GM21619 (cell line): ENCODE data around the gene LMO2.
A peak's percentile ranks its signal among the peaks of the same experiment; 100 is the strongest.
"Not testable (repeated sequence)": the region's sequence is repeated elsewhere in the genome, so short reads cannot be mapped to it uniquely, and the experiment has no call there.

Experiments
- ATAC-seq: cut with Tn5 transposase; IDR thresholded peaks from one replicate; pipeline ENCODE4 v1.9.1; 2021; ENCODE audit not compliant: unreplicated experiment

The LMO2 gene

DNA sequence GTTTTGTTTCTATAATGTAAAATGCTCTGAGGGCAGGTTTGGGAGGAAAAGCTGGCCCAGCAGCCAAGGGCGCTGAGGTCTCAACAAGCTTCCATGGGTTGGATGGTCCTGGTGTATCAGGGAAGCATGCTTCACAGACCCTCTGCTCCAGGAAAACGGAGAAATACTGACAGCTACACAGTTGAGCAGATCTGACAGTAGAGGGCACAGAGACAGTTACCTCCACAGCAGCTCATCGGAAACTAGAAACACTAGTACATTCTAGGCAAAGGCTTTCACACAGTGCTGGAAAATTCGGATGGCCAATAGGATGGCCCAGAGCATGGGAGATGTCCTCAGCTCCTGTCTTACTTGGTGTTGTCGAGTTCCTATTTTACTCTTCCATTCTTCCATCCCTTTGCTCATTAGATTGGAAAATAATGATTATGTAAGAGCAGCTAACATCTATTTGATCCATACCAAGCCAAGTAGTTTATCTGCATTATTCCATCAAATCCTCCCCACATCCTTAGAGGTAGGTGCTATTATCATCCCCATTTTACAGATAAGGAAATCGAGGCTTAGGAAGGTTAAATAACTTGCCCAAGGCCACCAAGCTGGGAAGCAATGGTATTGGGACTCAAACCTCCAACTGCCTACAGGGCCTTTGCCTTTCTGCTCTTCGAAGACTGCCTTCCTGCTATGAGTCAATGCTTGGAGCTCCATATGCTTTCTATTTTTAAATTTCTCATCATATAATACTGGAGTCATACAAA is 28.3 kb downstream of the LMO2 start:
- ATAC-seq, result no peak

DNA sequence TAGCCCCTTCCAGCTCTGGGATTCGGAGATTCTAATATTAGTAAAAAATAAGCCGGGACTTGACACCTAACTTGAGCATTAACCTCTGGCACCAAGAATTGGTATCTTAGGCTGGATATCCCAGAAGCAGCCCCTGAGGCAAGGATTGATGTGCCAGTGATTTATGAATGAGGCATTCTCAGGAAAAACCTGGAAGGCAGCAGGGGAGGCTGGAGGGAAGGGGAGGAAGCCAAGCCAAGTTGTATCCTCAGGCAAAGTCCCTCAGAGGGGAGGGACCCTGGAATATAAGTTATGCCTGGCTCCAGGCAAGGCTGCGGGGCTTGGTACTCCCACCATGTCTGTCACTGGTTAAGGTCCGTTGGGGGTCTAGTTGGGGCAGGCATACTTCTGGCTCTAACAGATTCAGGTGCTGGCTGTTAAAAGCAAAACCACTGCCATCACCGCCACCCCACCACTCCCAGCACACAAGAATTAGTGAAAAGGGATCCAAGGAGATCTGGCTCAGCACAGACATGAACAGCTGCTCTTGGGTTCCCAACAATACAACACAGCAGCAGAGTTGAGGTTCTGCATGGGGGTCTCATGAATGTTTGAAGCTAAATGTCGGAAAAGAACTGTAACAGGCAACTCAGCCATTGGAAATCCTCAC is 29.8 kb downstream of the LMO2 start:
- ATAC-seq, result no peak

DNA sequence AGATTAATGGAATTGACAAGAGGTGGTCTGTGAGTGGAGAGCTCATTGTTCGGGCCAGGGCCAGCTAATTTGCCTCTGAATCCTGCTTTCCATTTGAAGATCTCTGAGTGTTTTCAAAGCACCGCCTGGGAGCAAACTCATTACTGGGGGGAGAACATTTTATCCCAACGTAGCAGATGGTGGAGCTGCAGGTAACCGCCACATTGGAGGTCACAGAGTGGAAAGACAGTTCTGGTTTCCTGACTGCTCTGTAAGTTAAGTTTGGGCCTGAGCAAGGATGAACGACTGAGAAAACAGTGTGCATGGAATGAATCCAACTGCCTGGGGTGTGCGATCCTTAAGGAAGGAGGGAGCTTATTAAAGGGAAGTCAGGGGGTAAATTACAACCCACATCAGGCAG is 30.5 kb downstream of the LMO2 start:
- ATAC-seq, result no peak

DNA sequence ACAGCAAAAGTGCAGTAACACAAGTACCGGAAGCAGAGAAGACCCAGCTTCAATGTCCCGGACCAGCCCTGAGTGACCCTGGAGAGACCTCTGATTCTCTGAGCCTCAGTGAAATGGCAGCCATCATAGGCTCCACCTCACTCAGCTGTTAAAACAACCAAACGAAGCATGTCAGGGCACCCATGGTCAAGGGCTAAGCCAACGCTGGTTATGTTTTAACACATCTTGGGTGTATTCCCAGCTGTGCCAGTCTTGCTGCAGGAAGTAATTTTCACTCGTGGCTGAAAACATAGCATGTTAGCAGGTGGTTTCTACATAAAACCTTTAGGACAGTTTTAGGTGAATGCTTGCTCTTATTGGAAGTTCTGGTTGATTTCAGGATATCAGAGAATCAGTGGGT is 30.9 kb downstream of the LMO2 start:
- ATAC-seq, result no peak

DNA sequence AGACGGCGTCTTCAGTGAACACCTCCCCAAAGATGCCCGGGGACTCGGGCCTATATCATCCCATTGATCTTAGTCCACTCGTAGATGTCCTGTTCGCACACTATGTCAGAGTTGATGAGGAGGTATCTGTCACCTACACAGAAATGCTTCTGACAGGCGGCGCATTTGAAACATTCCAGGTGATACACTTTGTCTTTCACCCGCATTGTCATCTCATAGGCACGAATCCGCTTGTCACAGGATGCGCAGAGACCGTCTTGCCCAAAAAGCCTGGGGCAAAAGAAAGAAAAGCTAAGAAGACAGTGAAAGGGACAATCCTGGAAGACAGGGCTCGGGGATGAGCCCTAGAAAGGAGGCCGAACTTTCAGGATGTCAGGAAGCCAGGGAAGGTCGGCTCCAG is 32.6 kb downstream of the LMO2 start:
- no peak for ATAC-seq

DNA sequence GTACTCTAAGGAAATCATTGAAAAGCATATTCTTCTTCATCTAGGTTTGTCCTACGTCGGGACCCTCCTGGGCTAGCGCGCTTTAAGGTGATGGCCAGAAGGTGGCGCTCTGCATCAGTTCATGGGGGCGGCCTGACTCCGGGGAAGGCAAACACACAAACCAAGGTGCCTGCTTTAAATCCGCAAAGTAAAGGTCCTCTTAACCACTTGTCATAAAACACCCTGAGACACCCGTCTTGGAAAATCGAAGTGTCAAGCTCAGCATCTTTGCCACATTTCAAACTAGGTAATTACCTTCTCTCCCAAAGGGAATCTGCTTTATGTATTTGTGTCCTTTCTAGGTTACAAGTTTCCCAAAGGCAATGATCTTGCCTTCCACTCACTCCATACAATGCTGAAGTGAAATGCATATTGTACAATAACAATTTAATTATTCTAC is 33.9 kb downstream of the LMO2 start:
- peak; percentile 87 for ATAC-seq

DNA sequence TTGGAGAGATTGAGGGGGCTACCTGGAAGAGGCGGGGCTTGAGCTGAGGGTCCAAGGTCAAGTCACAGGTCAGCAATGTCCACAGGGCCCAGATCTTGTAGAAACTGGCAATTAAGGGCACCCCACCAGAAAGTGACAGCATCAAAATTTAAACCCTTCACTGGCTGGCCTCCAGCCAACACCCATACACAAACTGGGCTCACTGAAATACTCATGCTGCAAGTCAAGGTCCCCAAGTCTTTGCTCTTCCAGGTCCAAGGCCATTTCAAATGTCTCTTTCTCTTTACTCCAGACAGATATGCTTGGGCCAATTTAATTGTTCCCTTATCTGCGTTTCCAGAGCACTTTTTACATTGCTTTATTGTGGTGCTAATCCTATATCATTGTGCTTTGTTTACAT is 36.4 kb downstream of the LMO2 start:
- ATAC-seq, result no peak

DNA sequence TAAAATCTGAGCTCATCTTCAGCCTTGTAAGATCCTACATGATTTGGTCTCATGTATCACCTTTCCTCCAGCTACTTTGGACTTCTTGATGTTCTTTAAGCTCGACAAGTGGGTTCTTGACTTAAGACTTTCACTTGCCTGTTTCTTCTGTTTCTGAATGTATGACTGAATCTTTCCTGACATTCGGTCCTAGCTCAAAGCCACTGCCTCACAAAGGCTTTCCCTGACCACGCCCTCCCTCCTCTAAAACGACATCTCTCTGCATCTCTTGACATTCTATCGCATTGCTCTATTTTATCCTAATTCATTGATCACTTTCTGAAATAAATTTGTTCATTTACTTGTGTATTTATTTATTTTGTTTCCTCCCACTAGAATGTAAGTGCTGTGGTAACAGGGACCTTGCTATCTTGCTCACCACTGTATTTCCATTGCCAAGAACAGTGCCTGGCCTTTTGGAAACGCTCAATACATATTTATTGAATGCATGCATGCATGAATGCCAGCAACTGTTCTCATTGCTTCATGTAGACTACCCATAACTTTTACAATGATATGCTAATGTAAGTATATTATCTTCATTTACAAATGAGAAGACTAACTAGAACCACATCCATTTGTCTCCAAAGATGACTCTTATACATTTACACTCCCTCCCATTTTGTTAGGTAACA is 43.0 kb downstream of the LMO2 start:
- no peak for ATAC-seq

DNA sequence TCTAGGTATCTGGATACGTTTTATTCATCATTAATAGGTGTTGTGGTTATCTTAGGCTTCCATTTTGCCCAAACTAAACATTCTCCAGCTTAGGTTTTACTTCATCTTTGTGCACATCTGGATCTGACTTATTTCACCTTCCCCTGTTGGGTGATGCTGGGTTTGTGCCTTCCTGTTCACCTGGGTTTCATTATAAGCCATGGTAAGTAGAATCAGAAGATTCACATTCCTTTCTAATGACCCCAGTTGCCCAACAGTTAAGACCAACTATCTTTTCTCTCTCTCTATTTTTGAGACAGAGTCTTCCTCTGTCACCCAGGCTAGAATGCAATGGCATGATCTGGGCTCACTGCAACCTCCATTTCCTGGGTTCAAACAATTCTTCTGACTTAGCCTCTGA is 44.6 kb downstream of the LMO2 start:
- ATAC-seq, result no peak

DNA sequence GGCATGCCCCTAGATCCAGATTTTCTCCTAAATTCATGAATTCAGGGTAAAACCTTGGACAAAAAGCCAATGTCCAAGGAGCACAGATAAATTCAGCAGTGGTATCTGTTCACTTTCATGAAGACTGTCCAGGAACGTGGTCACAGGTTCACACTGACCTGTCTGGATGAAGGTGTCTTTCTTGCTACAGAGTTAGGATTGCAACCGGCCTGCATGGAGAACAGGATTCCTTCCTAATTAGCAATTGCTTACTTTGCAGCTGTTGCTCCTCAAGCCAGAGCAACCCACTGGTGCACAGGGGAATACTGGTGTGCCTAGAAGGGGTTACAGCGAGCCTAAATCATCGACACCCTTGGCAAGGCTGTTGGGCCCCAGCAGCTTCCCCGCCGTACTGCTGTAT is 47.6 kb downstream of the LMO2 start:
- ATAC-seq, result no peak

DNA sequence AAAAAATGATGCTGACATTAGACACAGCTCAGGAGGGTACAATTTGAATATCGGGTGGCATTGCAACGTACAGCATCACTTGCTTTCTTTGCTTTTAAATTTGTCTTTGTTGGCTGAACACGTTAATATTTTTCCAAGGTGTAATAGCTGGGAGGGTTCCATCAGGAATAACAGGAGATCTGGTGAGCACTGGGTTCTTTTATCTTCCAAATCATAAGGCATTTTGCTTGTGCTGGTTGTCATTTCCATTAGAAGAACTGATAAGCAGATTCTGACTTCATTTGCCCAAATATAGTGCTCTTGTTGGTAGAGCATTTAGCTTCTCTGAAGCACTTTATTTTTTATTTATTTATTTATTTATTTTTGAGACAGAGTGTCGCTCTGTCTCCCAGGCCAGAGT is 48.9 kb downstream of the LMO2 start:
- no peak for ATAC-seq

DNA sequence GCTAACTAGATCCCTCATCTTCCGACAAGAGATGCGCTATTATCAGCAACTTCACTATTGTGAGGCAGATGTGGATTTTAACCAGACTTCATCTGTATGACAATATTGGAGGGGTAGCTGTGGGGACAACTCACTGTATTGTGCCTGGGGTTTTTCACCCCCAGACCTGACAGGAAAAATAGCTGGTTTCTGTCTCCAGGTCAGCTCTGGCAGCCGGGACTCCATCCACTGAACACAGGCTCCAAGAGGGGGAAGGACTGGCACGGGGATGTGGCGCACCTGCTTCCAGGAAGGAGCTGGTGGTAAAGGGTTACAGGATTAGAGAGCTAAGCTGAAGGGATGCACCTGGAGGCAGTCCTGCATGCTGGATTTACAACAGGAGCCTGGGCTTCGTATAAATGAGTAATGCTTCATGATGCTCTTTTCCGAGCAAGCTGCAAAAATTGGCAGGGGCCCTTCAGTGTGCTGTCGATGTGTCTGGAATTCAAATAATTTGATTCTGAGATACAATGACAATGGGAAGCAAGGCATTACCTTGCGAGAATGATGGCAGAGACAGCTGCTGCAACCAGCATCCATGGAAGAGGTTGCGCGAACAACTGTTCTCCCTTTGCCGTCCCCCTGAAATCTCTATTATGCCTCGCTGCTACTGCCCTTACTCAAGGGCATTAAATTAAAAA is 49.5 kb downstream of the LMO2 start:
- no peak for ATAC-seq

DNA sequence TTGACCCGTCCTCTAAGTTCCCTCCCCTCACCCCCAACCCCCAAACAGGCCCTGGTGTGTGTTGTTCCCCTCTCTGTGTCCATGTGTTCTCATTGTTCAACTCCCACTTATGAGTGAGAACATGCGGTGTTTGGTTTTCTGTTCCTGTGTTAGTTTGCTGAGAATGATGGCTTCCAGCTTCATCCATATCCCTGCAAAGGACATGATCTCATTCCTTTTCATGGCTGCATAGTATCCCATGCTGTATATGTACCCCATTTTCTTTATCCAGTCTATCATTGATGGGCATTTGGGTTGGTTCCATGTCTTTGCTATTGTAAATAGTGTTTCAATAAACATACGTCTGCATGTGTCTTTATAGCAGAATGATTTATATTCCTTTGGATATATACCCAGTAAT is 53.6 kb downstream of the LMO2 start:
- ATAC-seq, result not testable (repeated sequence)

DNA sequence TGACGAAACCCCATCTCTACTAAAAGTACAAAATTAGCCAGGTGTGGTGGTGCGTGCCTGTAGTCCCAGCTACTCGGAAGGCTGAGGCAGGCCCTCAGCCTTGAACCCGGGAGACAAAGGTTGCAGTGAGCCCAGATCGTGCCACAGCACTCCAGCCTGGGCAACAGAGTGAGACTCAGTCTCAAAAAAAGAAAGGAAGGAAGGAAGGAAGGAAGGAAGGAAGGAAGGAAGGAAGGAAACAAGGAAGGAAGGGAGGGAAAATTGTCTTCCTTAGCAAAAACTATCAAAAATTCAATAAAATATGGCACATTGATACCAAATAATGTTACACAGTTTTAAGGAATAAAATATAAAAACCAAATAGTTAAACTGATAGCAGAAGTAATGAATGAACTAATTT is 54.5 kb downstream of the LMO2 start:
- not testable (repeated sequence) for ATAC-seq

DNA sequence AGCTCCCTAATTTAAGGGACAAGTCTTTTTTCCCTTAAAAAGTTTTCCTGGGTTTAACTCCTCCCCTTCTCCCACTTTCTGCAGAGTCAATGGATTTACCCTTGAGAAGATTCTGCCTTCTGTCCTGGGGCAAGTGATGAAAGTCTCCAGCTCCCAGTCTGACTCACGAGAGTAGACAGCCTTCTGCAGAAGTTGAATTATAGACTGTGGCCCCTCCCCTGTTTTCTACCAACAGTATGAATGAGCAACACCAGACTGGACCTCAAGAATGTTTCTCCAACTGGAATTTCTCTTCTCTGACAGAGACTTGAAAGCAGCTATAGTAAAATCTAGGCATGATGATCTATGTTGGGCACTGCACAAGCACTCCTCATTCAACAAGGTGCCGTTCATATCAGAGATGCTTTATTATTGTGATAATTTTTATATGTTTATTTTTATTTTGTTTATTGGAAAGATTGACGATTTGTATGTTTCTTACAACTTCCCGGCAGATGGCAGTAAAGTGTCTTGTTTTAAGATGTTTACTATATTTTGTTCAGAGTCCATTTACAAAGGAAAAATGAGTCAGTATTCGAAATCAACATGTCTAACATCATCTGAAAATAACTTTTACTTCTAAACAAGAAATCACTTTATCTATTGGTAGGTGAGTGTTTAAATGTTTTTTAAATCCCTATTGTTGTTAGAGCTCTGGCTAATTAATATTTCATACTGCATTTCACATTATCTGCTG is 56.6 kb downstream of the LMO2 start:
- ATAC-seq, result no peak

DNA sequence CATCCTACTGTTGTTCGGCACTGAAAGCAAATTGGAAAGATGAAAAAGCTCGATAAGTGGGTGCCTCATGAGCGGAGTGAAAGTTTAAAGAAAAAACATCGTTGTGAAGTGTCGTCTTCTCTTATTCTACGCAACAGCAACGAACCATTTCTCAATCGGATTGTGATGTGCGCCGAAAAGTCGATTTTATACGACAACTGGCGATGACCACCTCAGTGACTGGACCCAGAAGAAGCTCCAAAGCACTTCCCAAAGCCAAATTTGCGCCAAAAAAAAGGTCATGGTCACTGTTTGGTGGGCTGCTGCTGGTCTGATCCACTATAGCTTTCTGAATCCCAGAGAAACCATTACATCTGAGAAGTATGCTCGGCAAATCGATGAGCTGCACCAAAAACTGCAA is 59.2 kb downstream of the LMO2 start:
- ATAC-seq, result no peak

DNA sequence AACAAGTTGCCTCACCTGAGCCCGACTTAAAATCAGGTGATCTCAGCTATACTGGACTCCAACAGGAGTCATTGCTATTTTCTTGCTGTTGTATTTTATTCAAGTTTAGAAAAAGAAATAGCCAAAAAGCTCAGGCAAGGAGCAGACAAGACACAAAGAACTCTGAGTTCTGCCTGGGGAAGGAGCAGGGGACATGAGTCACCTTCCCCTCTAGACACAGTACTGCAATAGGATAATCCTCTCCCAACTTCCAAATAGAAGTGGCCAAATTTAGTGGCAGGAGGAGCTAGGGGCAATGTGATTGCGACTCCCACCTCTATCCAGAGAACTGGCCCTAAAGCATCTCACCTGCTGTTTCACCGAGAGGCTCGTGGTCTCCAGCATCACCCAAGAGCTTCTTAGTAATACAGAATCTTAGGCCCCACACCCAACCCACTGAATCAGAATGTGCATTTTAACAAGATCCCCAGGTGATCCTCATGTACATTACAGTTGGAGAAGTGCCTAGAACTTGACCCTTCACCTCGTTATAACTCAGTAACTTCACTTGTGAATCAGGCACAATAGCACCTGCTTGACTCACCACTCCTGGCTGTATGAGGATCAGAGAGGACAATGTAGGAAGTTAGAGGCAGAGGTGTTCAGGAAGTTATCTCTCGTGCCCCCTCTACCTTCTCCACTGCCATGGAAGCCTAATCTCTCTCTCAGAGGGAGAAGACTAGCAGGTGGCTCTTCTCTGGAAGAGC is 60.8 kb downstream of the LMO2 start:
- no peak for ATAC-seq

DNA sequence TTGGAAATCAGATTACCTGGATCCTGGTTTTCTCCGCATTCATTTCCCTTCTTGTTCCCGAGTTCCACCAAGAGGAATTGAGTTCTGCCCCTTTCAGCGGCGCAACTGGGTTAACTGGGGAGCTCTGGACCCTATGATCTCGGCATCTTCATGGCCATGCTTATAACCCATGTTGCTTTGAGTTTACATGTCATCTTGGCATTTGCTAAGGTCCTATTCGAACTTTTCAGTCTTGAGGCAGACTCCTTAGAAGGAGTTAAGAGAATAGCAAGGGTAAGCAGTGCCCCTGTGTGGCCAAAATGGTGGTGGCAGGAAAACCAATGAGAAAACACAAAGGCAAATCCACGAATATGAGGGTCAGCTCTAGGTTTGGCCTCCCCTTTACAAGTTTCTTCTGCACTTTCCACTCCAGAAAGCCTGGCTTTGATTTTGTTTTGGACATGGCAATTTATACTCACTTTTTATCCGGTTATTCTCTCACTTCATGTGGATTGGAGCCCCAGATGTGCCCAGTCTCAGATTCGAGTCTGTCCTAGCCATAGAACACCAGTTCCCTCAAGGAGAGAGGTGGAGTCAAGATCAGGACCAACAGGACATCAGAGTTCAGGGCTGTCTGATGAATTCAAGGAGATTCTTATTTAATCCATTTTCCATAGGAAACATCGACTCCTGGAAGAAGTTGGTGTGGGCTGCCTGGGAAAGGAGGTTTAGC is 62.3 kb downstream of the LMO2 start:
- ATAC-seq, result peak; percentile 75

DNA sequence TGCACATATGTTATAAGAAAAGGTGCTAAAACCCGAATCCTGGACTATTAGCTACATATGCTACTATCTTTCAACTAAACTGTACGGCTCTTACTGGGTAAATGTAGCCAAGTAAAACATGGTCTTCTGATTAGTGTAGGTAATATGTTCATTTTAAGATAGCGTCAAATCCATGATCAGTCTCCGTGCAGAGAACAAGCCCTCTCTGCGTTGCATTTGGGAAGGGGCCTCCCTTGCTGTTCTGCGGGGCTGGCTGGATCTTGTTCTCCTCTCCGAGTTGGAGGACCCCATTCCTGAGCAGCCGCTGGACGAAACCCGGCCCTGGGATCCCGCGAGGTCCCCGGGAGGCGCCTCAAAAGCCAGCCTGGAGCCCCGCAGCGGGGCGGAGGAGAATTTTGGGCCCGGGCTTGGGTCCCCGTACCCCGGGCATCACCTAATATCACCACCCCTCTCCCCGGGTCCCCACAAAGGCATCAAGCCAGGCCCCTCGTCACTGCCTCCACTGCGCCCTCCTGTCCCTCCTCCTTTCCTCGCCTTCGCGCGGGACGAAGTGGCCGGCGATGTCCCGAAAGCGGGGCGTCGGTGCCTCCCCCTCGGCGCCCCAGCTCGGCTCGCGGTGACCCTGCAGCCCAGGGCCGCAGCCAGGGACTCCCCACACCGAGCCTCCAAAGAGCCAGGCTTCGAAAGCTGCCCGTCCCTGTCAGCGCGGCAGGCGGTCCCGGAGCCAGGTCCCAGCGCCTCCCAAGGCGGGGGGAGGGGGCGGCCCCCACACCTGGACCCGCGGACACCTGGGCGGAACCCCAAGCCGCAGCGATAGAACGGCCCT is 63.1 kb downstream of the LMO2 start:
- ATAC-seq, result no peak
